H1 (cell line): Measurements from ENCODE around the gene SSUH2. TPM values are rescaled to one million over a fixed set of nuclear protein-coding genes. Genes with fewer than 3 reads are reported as not detected.

ENCODE experiments used
- CTCF ChIA-PET: fragments of 300-600 bp; sonication (Branson Sonifier 250); formaldehyde crosslinking; loops from one replicate; lab custom pipeline; 2021; ENCODE audit not compliant: partially characterized antibody; lab: Charles Lee
- POLR2A ChIA-PET: fragments of 300-600 bp; sonication (Branson Sonifier 250); formaldehyde crosslinking; loops from one replicate; lab custom pipeline; 2021; ENCODE audit warnings: inconsistent platforms; ENCODE audit not compliant: partially characterized antibody; lab: Charles Lee
- DNase-seq, 2 experiments: peaks; one replicate each; pipeline versions ENCODE4 v3.0.0 to v3.0.0-alpha.2; 2010 to 2022; ENCODE audit warnings: low spot score in 2 of 2, low read depth in 1 of 2, mixed read lengths in 1 of 2
- FAIRE-seq: peaks from 2 replicates; lab custom pipeline; 2011; peaks lifted over from hg19 to GRCh38; lab: Jason Lieb, UNC
- H2AFZ ChIP-seq: 2 replicates; pipeline ENCODE4 v1.8.1; 2012; ENCODE audit warnings: low read length, inconsistent platforms
- H2AK5ac ChIP-seq: 2 replicates; pipeline ENCODE4 v1.6.1; 2013; ENCODE audit warnings: low read depth, low read length
- H2BK120ac ChIP-seq: replicated peaks from 2 replicates; pipeline ENCODE3; 2013; ENCODE audit warnings: low read depth, low read length, inconsistent platforms
- H2BK12ac ChIP-seq: 2 replicates; pipeline ENCODE4 v1.6.1; 2013; ENCODE audit warnings: low read depth, low read length
- H2BK15ac ChIP-seq: 2 replicates; pipeline ENCODE4 v1.6.1; 2013; ENCODE audit warnings: low read length
- H2BK20ac ChIP-seq: 2 replicates; pipeline ENCODE4 v1.6.1; 2013; ENCODE audit warnings: low read length
- H2BK5ac ChIP-seq: 2 replicates; pipeline ENCODE4 v1.6.1; 2013; ENCODE audit warnings: low read depth, low read length
- H3K14ac ChIP-seq: 2 replicates; pipeline ENCODE4 v1.6.1; 2013; ENCODE audit warnings: inconsistent platforms; ENCODE audit not compliant: insufficient read length
- H3K18ac ChIP-seq: 2 replicates; pipeline ENCODE4 v1.6.1; 2013; ENCODE audit warnings: low read length; ENCODE audit errors: extremely low read depth
- H3K23ac ChIP-seq: 2 replicates; pipeline ENCODE4 v1.6.1; 2013; ENCODE audit warnings: inconsistent platforms; ENCODE audit not compliant: insufficient read length
- H3K23me2 ChIP-seq: 2 replicates; pipeline ENCODE4 v1.6.1; 2013; ENCODE audit warnings: low read depth, low read length
- H3K27ac ChIP-seq: 2 replicates; pipeline ENCODE4 v1.6.1; 2011; ENCODE audit warnings: low read depth, low read length, inconsistent platforms
- H3K27me3 ChIP-seq, 4 experiments: replicated peaks in 1 of 4; 1 replicate in 1 of 4; 2 replicates in 3 of 4; pipeline versions ENCODE4 v1.6.1 to v1.8.1; 2011 to 2013; ENCODE audit warnings: low read length in 3 of 4, mild to moderate bottlenecking in 3 of 4, inconsistent platforms in 2 of 4, mixed read lengths in 2 of 4, moderate library complexity in 1 of 4; ENCODE audit not compliant: control insufficient read depth in 3 of 4, insufficient read depth in 3 of 4; ENCODE audit errors: extremely low read depth in 1 of 4
- H3K36me3 ChIP-seq, 4 experiments: 2 replicates each; pipeline versions ENCODE4 v1.6.1 to v1.8.1; 2011 to 2013; ENCODE audit warnings: mild to moderate bottlenecking in 4 of 4, low read length in 3 of 4, moderate library complexity in 2 of 4, control low read depth in 1 of 4, inconsistent platforms in 1 of 4; ENCODE audit not compliant: insufficient read depth in 4 of 4, control insufficient read depth in 2 of 4
- H3K4ac ChIP-seq: replicated peaks from 2 replicates; pipeline ENCODE3; 2013; ENCODE audit warnings: low read length, low read depth, mixed read lengths, inconsistent platforms; ENCODE audit not compliant: insufficient read length
- H3K4me1 ChIP-seq, 4 experiments: replicated peaks in 1 of 4; 1 replicate in 1 of 4; 2 replicates in 3 of 4; pipeline versions ENCODE4 v1.6.1 to v1.8.1; 2011 to 2013; ENCODE audit warnings: low read length in 3 of 4, inconsistent platforms in 2 of 4, mixed read lengths in 1 of 4; ENCODE audit not compliant: insufficient read depth in 4 of 4, control insufficient read depth in 3 of 4
- H3K4me2 ChIP-seq, 2 experiments: 2 replicates each; pipeline versions ENCODE4 v1.6.1 to v1.8.1; 2011 to 2013; ENCODE audit warnings: low read depth in 2 of 2, low read length in 2 of 2, control low read depth in 1 of 2, inconsistent platforms in 1 of 2, mild to moderate bottlenecking in 1 of 2; ENCODE audit not compliant: insufficient read depth in 1 of 2
- H3K4me3 ChIP-seq, 4 experiments: fragments of 200-600, 300-600 bp in 1 of 4; sonication (generic), shearing (Covaris generic), sonication (Bioruptor Twin) in 1 of 4; 2 replicates each; pipeline versions ENCODE4 v1.5.1 to v1.8.1; 2011 to 2016; ENCODE audit warnings: low read length in 4 of 4, low read depth in 3 of 4, control low read depth in 2 of 4, inconsistent platforms in 2 of 4, mild to moderate bottlenecking in 2 of 4, mixed read lengths in 1 of 4, moderate library complexity in 1 of 4; ENCODE audit not compliant: insufficient read depth in 2 of 4; ENCODE audit errors: extremely low read depth in 1 of 4
- H3K56ac ChIP-seq: replicated peaks from 2 replicates; pipeline ENCODE3; 2013; ENCODE audit warnings: low read depth, mild to moderate bottlenecking, mixed read lengths, low read length, inconsistent platforms; ENCODE audit not compliant: insufficient read length
- H3K79me1 ChIP-seq: 2 replicates; pipeline ENCODE4 v1.6.1; 2013; ENCODE audit warnings: low read depth, low read length, control low read depth
- H3K79me2 ChIP-seq, 2 experiments: 2 replicates each; pipeline versions ENCODE4 v1.6.1 to v1.8.1; 2012 to 2013; ENCODE audit warnings: low read length in 2 of 2, mild to moderate bottlenecking in 2 of 2, inconsistent platforms in 1 of 2; ENCODE audit not compliant: insufficient read depth in 2 of 2, control insufficient read depth in 1 of 2
- H3K9ac ChIP-seq, 4 experiments: replicated peaks in 1 of 4; 1 replicate in 1 of 4; 2 replicates in 3 of 4; pipeline versions ENCODE4 v1.6.1 to v1.8.1; 2011 to 2013; ENCODE audit warnings: low read depth in 3 of 4, low read length in 3 of 4, control low read depth in 2 of 4, mild to moderate bottlenecking in 2 of 4, moderate library complexity in 2 of 4, inconsistent platforms in 1 of 4; ENCODE audit errors: extremely low read depth in 1 of 4
- H3K9me3 ChIP-seq, 2 experiments: 2 replicates each; pipeline versions ENCODE4 v1.6.1 to v1.8.1; 2012 to 2013; ENCODE audit warnings: mild to moderate bottlenecking in 2 of 2, moderate library complexity in 2 of 2, control low read depth in 1 of 2, inconsistent platforms in 1 of 2, low read depth in 1 of 2, low read length in 1 of 2, mixed read lengths in 1 of 2; ENCODE audit not compliant: insufficient read depth in 2 of 2
- H4K20me1 ChIP-seq, 2 experiments: replicated peaks in 1 of 2; 2 replicates each; pipeline versions ENCODE3 to v1.8.1; 2011 to 2013; ENCODE audit warnings: inconsistent platforms in 2 of 2, low read length in 2 of 2, mild to moderate bottlenecking in 1 of 2; ENCODE audit not compliant: insufficient read depth in 2 of 2, control insufficient read depth in 1 of 2
- H4K5ac ChIP-seq: 2 replicates; pipeline ENCODE4 v1.6.1; 2013; ENCODE audit warnings: low read length, low read depth, mixed read lengths, inconsistent platforms; ENCODE audit not compliant: insufficient read length
- H4K8ac ChIP-seq: 2 replicates; pipeline ENCODE4 v1.8.0; 2013; ENCODE audit warnings: mild to moderate bottlenecking, moderate library complexity, low read length, inconsistent platforms; ENCODE audit not compliant: insufficient read depth; ENCODE audit errors: extremely low read depth
- H4K91ac ChIP-seq: replicated peaks from 2 replicates; pipeline ENCODE3; 2013; ENCODE audit warnings: low read length, mixed read lengths, inconsistent platforms; ENCODE audit not compliant: insufficient read length
- CBX8 ChIP-seq: fragments of 300-800, 300-1000 bp; sonication (generic); IDR thresholded peaks from 2 replicates; pipeline ENCODE4 v1.7.1; 2016; ENCODE audit warnings: low read depth, low read length, borderline replicate concordance
- KDM1A ChIP-seq: fragments of 200-600, 300-600 bp; sonication (generic); IDR thresholded peaks from 2 replicates; pipeline ENCODE4 v1.7.1; 2016; ENCODE audit warnings: mild to moderate bottlenecking, low read length, borderline replicate concordance
- WGBS, 2 experiments: shearing (Covaris generic) in 1 of 2; methylation state at CpG; one replicate each; pipeline versions ENCODE4 v1.1.6 to v1.1.7; 2013 to 2015; ENCODE audit warnings: low lambda C conversion rate in 2 of 2, mixed read lengths in 2 of 2, inconsistent platforms in 1 of 2, low coverage in 1 of 2, missing lambda C conversion rate in 1 of 2; ENCODE audit not compliant: insufficient replicate concordance in 2 of 2, insufficient coverage in 1 of 2, insufficient read length in 1 of 2; ENCODE audit errors: extremely low coverage in 1 of 2, missing lambda C conversion rate in 1 of 2; 5-methylcytosine and 5-hydroxymethylcytosine counted together
- polyA plus RNA-seq, 7 experiments: library from polyadenylated mRNA; depleted of rRNA in 3 of 7; stranded (reverse) in 5 of 7; unstranded in 2 of 7; fragments of >200 nt in 5 of 7; fragments of 200-250 nt in 2 of 7; gene quantifications; 1 replicate in 5 of 7; 2 replicates in 1 of 7; 4 replicates in 1 of 7; pipeline versions ENCODE4 v1.2.1 to v1.2.3, GENCODE V29; 2011 to 2013; ENCODE audit warnings: missing spikeins in 2 of 7, mixed read lengths in 2 of 7
- total RNA-seq: library from RNA; stranded (reverse); fragmentation: NEBNext Ultra II Directional; extraction: Animal tissue kit (Norgen Biotek cat#: 25700); gene quantifications from 2 replicates; pipeline ENCODE4 v1.2.1, GENCODE V29; 2021

Gene SSUH2
- total and polyA plus RNA-seq, 2 of the 8 experiments (the other 6 are each of a cell fraction or from before 2014, with no cell fraction given): 0.62 to 0.69 TPM

GRCh38 chr3:8649757-8650156 is 5.2 kb upstream of the SSUH2 start:
- H2BK120ac ChIP-seq: no peak overlapping the region
- no peaks in the 10 kb centered on the region; a peak in 2 of 7 replicates for H3K27me3 ChIP-seq
- 93% methylated on average over 5 of the region's 5 CpGs; no CpG with 5 or more reads in 1 of the 2 experiments for WGBS, 2 experiments
- H3K4ac ChIP-seq: no peak overlapping the region
- H2BK20ac ChIP-seq: no peak overlapping the region
- H2BK5ac ChIP-seq: no peak overlapping the region
- H3K18ac ChIP-seq: no peak overlapping the region
- H4K20me1 ChIP-seq: no peaks in the 10 kb centered on the region
- H3K4me3 ChIP-seq: no peak overlapping the region
- H3K79me1 ChIP-seq: no peaks in the 10 kb centered on the region
- no peak overlapping the region for H3K4me2 ChIP-seq
- FAIRE-seq: no peak
- H3K56ac ChIP-seq: no peak overlapping the region
- no peaks in the 10 kb centered on the region for H3K36me3 ChIP-seq
- no peak overlapping the region for H2AFZ ChIP-seq
- H3K79me2 ChIP-seq: no peaks in the 10 kb centered on the region; a peak in 1 of 4 replicates
- H3K9ac ChIP-seq: no peak overlapping the region
- no peak overlapping the region for H3K27ac ChIP-seq
- no peak overlapping the region for H3K14ac ChIP-seq
- no peaks in the 10 kb centered on the region for H3K23me2 ChIP-seq
- no peak overlapping the region for H2BK12ac ChIP-seq
- H3K23ac ChIP-seq: no peak overlapping the region
- ChIA-PET POLR2A (interaction anchor here (1.3 kb wide), 1 partner anchor 14 kb away, joined by 3 read pairs; no protein-coding TSS in a partner anchor), CTCF (no interaction called here)
- 0 out of 2 replicates have a peak, but pooled peaks have one; percentile 28 for TF ChIP-seq KDM1A
- TF ChIP-seq CBX8: no peak
- H2AK5ac ChIP-seq: no peak overlapping the region
- H3K4me1 ChIP-seq: no peaks in the 10 kb centered on the region
- no peak overlapping the region for H4K91ac ChIP-seq
- H2BK15ac ChIP-seq: no peak overlapping the region
- DNase-seq: no peak
- no peak overlapping the region for H4K5ac ChIP-seq
- no peak overlapping the region for H4K8ac ChIP-seq
- H3K9me3 ChIP-seq: no peaks in the 10 kb centered on the region
